ENCODE data around the gene RTTN. TPM values are rescaled to one million over a fixed set of nuclear protein-coding genes. Genes with fewer than 3 reads are reported as not detected.

Gene RTTN
- total and polyA plus RNA-seq, 9 of the 15 experiments (the other 6 are each of a cell fraction or from before 2014, with no cell fraction given): 3.1 to 18.3 (median 10.6) TPM

- 71% methylated on average over 3 of the region's 3 CpGs for WGBS (ENCODE audit: insufficient coverage, low coverage, missing lambda C conversion rate)
- H3K27ac ChIP-seq (ENCODE audit: extremely low read depth, low read depth, low read length): no peak overlapping the region
- H3K79me2 ChIP-seq (ENCODE audit: control insufficient read depth, insufficient read depth, low read length): no peaks in the 10 kb centered on the region
- no peaks in the 10 kb centered on the region for H3K9me1 ChIP-seq (ENCODE audit: control insufficient read depth, insufficient read depth, low read length)
- no peak overlapping the region for H3K9ac ChIP-seq (ENCODE audit: insufficient read depth in 1 of 2, low read depth in 2 of 2, low read length in 2 of 2)
- TF ChIP-seq EHMT2 (IDR thresholded peaks at IDR 0.05) (no peak), MAZ (CRISPR knock-in tag; conservative IDR thresholded peaks at IDR 0.05 in 1 of 2, IDR thresholded peaks at IDR 0.05 in 1 of 2) (no peak), ZNF354B (CRISPR knock-in tag; IDR thresholded peaks at IDR 0.05) (no peak), ZHX1 (conservative IDR thresholded peaks at IDR 0.05; ENCODE audit: low read length) (no peak), HMBOX1 (IDR thresholded peaks at IDR 0.05) (no peak), NR2C2 (CRISPR knock-in tag; IDR thresholded peaks at IDR 0.05) (no peak), NR2C2 (tag; IDR thresholded peaks at IDR 0.05) (no peak), MLX (CRISPR knock-in tag; conservative IDR thresholded peaks at IDR 0.05) (no peak), ESRRB (CRISPR knock-in tag; IDR thresholded peaks at IDR 0.05; ENCODE audit: borderline replicate concordance) (no peak), ELF4 (CRISPR knock-in tag; IDR thresholded peaks at IDR 0.05) (no peak), ZNF644 (tag; IDR thresholded peaks at IDR 0.05; ENCODE audit: low read depth) (no peak), THRA (IDR thresholded peaks at IDR 0.05) (no peak), ZNF76 (CRISPR knock-in tag; IDR thresholded peaks at IDR 0.05; ENCODE audit: borderline replicate concordance) (no peak)
- H3K4me1 ChIP-seq (replicated peaks in 1 of 2; ENCODE audit: control insufficient read depth in 2 of 2, insufficient read depth in 2 of 2, low read length in 2 of 2): no peaks in the 10 kb centered on the region
- intact Hi-C loops (cut with micrococcal nuclease) (no loop called here), in situ Hi-C loops (cut with MboI) (no loop called here)
- no peak overlapping the region for H2AFZ ChIP-seq (ENCODE audit: low read depth, low read length)
- FAIRE-seq (no peak), DNase-seq (ENCODE audit: extremely low read depth in 1 of 4, low spot score in 3 of 4) (no peak), ATAC-seq (no peak)
- no peaks in the 10 kb centered on the region for H4K20me1 ChIP-seq (replicated peaks; ENCODE audit: control insufficient read depth, insufficient read depth, low read length)
- H3K4me2 ChIP-seq (ENCODE audit: insufficient read depth, low read length): no peak overlapping the region
- CTCF ChIA-PET (ENCODE audit: low intra/inter-chr PET ratio): no interaction called here
- H3K36me3 ChIP-seq (ENCODE audit: control insufficient read depth, insufficient read depth, low read length): peaks cover 7% of the 10 kb centered on the region; the same call in 2 of the 3 replicates
- no peak overlapping the region for H3K4me3 ChIP-seq
- POLR2A ChIA-PET: interaction anchor here (0.6 kb wide), 1 partner anchor 38 kb away, joined by 4 read pairs; no protein-coding TSS in a partner anchor
- no TSS peak for BruUV-seq (replicated peaks)
- H3K9me3 ChIP-seq (replicated peaks; ENCODE audit: control insufficient read depth, insufficient read depth, low read depth, low read length): no peaks in the 10 kb centered on the region
- no peaks in the 10 kb centered on the region for H3K27me3 ChIP-seq (ENCODE audit: control insufficient read depth in 2 of 2, insufficient read depth in 2 of 2, low read length in 2 of 2)
Measured at GRCh38 chr18:70121842-70122241, 83.6 kb downstream of the RTTN start.
